Stimulated activated CD4-positive, alpha-beta T cell treated with anti-CD3 and anti-CD28 coated beads, TNF-alpha, amount 100 ng/mL, for 1 hour (primary cell): ENCODE measurements around the gene PAFAH1B1.

ENCODE experiments used
- DNase-seq, 3 donors: peaks; one replicate each; pipeline ENCODE4 v3.0.0-alpha.2; 2020; ENCODE audit warnings: low read depth in 3 of 3, low spot score in 1 of 3

The PAFAH1B1 gene

DNA sequence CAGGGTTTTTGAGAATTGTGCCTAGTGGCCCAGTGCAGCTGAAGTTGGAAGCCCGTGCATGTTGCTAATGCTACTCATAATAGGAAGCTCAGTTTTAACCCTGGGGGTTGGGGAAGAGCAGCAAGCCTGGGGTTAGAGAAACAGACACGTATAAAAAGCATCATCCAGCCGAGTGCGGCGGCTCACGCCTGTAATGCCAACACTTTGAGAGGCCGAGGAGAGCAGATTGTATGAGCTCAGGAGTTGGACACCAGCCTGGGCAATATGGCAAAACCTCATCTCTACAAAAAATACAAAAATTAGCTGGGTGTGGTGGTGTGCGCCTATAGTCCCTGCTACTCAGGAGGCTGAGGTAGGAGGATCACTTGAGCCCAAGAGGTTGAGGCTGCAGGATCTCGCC is 120.4 kb downstream of the PAFAH1B1 start:
- DNase-seq = no peak

DNA sequence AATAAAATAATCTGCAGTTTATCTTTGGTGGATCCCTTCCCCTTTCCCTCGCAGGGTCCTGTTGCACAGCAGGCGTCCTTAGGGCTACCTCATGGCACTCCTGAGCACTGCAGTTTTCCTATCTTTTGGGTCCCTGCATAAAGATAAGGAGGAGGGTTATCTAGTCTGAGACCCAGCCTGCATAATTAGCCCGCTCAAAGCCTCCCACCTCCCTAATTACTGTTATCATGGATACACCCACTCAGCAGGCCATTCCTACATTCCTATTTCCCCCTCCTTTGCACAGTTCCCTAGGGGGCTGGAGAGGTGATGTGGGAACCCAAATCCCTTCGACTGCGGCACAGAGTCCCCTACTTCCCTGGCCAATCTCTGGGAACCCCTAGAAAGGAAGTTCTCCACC is 123.2 kb downstream of the PAFAH1B1 start:
- DNase-seq = no peak

DNA sequence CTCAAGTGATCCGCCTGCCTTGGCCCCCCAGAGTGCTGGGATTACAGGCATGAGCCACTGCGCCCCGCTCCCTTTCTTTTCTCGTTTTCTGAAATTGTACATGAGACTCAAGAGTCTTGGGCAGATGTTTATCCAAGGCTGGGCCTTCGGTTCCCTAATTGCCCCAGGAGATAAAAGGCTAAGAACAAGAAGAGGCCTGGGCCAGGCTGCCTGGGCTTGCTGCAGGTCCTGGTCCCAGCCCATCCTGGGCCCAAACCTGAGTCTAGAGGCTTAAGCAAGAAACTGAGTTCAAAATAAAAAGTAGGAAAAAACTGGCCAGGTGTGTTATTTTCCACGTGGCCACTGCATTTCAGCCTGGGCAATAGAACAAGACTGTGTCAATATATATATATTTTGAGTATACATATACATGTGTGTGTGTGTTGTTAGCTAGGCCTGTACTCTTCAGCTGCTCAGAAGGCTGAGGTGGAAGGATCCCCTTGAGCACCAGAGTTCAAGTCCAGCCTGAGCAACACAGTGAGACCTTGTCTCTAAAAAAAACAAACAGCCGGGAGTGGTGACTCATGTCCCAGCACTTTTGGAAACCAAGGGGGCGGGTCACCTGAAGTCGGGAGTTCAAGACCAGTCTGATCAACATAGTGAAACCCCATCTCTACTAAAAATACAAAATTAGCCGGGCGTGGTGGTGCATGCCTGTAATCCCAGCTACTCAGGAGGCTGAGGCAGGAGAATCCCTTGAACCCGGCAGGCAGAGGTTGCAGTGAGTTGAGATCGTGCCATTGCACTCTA is 124.9 kb downstream of the PAFAH1B1 start:
- no peak for DNase-seq

DNA sequence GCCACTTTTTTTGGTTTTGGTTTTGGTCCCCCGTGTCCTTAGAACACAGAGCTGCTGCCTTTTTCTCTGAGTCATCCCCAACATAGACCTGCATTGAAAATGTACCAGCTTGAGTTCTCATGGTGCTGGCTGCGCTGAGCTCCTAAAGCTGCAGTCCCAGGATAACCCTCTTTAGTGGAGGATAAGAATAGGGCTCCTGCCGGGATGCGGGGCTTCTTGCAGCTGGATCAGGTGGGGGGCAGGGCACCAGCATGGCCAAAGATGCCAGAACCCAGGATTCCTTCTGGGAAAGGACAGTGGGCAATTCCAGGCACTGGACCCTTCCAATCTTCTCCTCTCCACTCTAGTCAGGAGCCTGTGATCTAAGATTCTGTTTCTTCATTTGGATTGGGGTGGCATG is 126.4 kb downstream of the PAFAH1B1 start:
- no peak for DNase-seq

DNA sequence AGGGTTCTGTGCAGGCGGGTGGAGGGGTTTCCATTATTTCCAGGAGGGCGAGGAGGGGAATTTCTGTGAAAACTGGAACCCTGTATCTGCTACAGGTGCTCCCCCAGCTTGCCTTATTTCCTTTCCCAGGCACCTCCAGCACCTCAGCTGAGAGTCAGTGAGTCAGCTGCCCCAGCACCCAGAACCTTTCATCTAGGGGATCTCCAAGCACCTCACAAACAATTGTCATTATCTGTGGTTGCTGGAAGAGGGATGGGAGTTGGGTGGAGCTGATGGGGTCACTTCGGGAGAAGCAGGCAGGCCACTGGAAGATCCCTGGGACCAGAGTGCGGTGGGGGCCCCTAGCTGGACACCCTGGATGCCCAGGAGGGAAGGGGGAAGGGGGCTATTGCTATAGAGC is 128.1 kb downstream of the PAFAH1B1 start:
- no peak for DNase-seq

- DNase-seq = no peak
Observed at GRCh38 chr17:2722611-2723010, 129.2 kb downstream of the PAFAH1B1 start.

DNA sequence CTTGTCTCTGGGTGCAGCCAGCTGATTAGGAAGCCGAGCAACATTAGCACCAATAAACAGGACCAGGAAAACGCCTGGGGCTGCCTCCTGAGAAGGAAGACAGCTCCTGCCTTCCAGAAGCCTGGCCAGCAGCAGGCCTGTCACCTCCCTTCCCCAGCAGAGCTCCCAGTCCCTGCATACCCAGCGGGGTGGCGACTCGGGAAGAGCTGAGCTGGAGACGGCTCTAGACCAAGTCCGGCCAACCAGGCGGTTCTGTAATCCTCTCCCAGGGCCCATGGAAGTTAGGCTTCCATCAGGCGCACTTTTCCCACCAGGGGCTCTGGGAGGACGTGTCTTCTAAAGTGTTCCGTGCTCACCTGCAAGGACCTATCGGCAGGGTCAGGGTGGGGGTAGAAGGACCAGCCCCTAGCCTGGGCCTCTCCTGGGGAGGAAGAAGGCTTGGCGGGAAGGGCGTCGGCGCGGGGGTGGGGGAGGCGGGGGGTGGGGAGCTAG is 130.1 kb downstream of the PAFAH1B1 start:
- no peak for DNase-seq

DNA sequence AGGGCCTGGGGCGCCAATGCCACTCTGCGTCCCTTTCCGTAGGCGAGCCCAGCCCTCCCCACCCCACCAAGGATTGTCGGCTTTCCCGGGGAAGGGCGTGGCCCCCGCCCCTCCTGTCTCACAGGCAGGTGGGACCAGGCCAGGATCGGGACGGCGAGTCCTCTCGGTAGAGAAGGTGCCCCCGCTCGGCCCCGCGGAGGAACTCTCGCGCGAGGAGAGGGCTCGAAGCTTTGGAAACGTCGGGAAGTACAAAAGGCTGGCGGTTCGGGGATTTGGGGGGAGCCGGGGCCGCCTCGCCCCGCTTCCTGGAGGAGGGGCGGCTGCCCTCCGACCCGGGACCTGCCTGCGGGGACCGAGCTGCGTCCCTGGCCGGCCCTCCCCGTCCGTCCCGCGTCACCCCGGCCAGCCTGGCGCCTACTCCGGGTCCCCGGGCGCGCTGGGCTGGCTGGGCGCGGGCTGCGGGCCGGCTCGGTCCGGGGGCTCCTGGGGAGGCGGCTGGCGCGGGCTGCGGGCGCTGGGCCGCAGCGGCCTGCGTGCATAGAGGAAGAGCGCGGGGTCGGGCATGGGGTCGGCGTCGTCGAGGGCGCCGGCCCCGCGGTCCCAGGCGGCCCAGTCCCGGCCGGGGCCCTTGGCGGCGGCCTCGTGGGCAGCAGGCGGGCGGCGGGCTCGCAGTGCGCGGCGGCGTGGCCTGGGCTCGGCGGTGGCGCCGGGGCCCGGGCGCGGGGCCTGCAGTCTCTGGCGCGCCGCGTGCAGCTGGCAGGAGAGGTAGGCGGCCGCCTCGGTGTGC is 130.7 kb downstream of the PAFAH1B1 start:
- no peak for DNase-seq

GRCh38 chr17:2724784-2725164 is 131.3 kb downstream of the PAFAH1B1 start:
- peak in 1 of 3 donors; percentile 35 for DNase-seq

GRCh38 chr17:2730764-2731353 is 137.4 kb downstream of the PAFAH1B1 start:
- DNase-seq = no peak

- DNase-seq = no peak
Observed at GRCh38 chr17:2731807-2732206, 138.4 kb downstream of the PAFAH1B1 start.

DNA sequence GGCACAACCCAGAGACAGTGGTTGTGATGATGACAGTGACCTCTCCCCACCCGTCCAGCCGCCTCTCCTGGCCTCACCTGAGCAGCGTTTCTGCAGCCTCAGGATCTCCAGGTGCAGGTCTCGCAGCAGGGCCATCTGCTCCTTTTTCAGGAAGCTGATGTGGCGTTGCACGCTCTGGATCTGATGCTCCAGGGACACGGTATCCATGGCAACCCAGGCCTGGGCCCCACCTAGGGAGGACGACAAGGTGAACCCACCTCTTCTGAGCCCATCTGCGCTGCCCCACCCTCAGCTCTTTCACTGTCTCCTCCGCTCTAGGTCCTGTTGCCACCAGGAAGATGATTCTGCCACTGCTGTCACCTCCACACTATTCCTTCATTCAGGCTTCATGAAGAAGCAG is 141.5 kb downstream of the PAFAH1B1 start:
- DNase-seq = no peak
